Osteocyte (in vitro differentiated cells): ENCODE measurements around the gene CYTH3. TPM values are rescaled to one million over a fixed set of nuclear protein-coding genes. Genes with fewer than 3 reads are reported as not detected.
A peak's percentile ranks its signal among the peaks of the same experiment; 100 is the strongest.

Experiments
- DNase-seq: peaks from one replicate; pipeline ENCODE4 v3.0.0; 2021; ENCODE audit warnings: mixed read lengths; ENCODE audit not compliant: unreplicated experiment; ENCODE audit errors: extremely low spot score
- H3K27ac Mint-ChIP-seq: one replicate; pipeline ENCODE4 v1.8.0; 2021; ENCODE audit warnings: mild to moderate bottlenecking, mixed read lengths; ENCODE audit not compliant: unreplicated experiment
- H3K27me3 Mint-ChIP-seq: one replicate; pipeline ENCODE4 v1.8.0; 2021; ENCODE audit warnings: mixed read lengths; ENCODE audit not compliant: unreplicated experiment
- H3K36me3 Mint-ChIP-seq: one replicate; pipeline ENCODE4 v1.8.0; 2021; ENCODE audit warnings: mixed read lengths; ENCODE audit not compliant: unreplicated experiment
- H3K4me1 Mint-ChIP-seq: one replicate; pipeline ENCODE4 v1.8.0; 2021; ENCODE audit warnings: mixed read lengths; ENCODE audit not compliant: unreplicated experiment
- H3K4me3 Mint-ChIP-seq: one replicate; pipeline ENCODE4 v1.8.0; 2021; ENCODE audit warnings: mild to moderate bottlenecking, moderate library complexity, mixed read lengths; ENCODE audit not compliant: unreplicated experiment
- H3K9me3 Mint-ChIP-seq: one replicate; pipeline ENCODE4 v1.8.0; 2021; ENCODE audit warnings: mixed read lengths; ENCODE audit not compliant: unreplicated experiment
- total RNA-seq: library from RNA; stranded (reverse); gene quantifications from 2 replicates; pipeline ENCODE4 v1.2.1, GENCODE V29; 2021
- TF ChIP-seq, protein P1 (sequence below): fragments of 200-600 bp; sonication (generic); IDR thresholded peaks from 2 replicates; pipeline ENCODE4 v1.5.0; 2021; ENCODE audit warnings: antibody characterized with exemption, mild to moderate bottlenecking, moderate library complexity

CYTH3 gene
- total RNA-seq, 1 donor from 2014 or later: 63.9 TPM

DNA sequence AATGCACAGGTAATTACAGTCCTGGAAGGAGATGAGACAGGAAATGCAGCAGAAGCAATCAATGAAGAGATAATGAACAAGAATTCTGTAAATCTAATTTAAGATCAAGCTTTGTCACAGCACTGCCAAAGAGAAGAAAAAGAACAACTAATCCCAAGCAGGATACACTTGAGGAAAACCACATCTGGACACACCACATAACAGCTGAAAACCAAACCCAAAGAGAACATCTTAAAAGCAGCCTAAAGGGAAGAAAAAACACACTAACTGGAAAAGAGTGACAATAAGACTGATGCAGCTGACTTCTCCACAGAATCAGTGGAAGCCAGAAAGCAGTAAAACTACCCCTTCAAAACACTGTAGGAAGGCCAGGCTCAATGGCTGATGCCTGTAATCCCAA, 10.2 kb downstream of the CYTH3 start:
- TF ChIP-seq, protein P1, sequence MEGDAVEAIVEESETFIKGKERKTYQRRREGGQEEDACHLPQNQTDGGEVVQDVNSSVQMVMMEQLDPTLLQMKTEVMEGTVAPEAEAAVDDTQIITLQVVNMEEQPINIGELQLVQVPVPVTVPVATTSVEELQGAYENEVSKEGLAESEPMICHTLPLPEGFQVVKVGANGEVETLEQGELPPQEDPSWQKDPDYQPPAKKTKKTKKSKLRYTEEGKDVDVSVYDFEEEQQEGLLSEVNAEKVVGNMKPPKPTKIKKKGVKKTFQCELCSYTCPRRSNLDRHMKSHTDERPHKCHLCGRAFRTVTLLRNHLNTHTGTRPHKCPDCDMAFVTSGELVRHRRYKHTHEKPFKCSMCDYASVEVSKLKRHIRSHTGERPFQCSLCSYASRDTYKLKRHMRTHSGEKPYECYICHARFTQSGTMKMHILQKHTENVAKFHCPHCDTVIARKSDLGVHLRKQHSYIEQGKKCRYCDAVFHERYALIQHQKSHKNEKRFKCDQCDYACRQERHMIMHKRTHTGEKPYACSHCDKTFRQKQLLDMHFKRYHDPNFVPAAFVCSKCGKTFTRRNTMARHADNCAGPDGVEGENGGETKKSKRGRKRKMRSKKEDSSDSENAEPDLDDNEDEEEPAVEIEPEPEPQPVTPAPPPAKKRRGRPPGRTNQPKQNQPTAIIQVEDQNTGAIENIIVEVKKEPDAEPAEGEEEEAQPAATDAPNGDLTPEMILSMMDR: no peak
- H3K36me3 Mint-ChIP-seq: no peaks in the 10 kb centered on the region
- no peak for DNase-seq
- peak overlapping the region; percentile 93 for H3K27ac Mint-ChIP-seq
- H3K4me3 Mint-ChIP-seq: no peak overlapping the region
- H3K4me1 Mint-ChIP-seq: peaks cover 79% of the 10 kb centered on the region
- no peaks in the 10 kb centered on the region for H3K27me3 Mint-ChIP-seq
- no peaks in the 10 kb centered on the region for H3K9me3 Mint-ChIP-seq

- peaks cover 80% of the 10 kb centered on the region for H3K4me1 Mint-ChIP-seq
- no peaks in the 10 kb centered on the region for H3K27me3 Mint-ChIP-seq
- TF ChIP-seq, protein P1: no peak
- H3K36me3 Mint-ChIP-seq: no peaks in the 10 kb centered on the region
- no peak overlapping the region for H3K4me3 Mint-ChIP-seq
- no peak for DNase-seq
- H3K27ac Mint-ChIP-seq: peak overlapping the region; percentile 93
- H3K9me3 Mint-ChIP-seq: no peaks in the 10 kb centered on the region
Observed at GRCh38 chr7:6261699-6262098, 10.7 kb downstream of the CYTH3 start.

GRCh38 chr7:6260291-6261187, 11.9 kb downstream of the CYTH3 start:
- TF ChIP-seq, protein P1: no peak
- no peaks in the 10 kb centered on the region for H3K27me3 Mint-ChIP-seq
- peaks cover 83% of the 10 kb centered on the region for H3K4me1 Mint-ChIP-seq
- peak overlapping the region; percentile 93 for H3K27ac Mint-ChIP-seq
- no peaks in the 10 kb centered on the region for H3K9me3 Mint-ChIP-seq
- H3K36me3 Mint-ChIP-seq: no peaks in the 10 kb centered on the region
- no peak for DNase-seq
- peak overlapping the region; percentile 55 for H3K4me3 Mint-ChIP-seq

DNA sequence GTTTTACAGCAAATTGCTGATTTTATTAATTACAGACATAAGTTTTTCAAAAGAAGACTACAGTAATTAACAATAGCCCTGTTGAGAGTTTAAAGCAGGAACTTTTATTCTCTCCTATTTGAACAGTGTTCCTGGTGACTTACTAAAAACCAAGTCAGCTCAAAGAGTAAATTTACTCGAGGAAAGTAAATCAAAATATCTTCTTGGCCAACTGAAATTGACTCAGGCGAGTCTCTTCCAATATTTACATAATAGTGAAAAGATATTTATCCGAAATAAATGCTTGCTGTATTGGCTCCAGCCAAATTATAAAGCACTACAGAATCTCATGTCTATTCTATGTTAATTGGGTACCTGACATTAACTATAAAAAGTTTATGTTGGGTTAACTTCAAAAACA, 13.2 kb downstream of the CYTH3 start:
- H3K27me3 Mint-ChIP-seq: no peaks in the 10 kb centered on the region
- TF ChIP-seq, protein P1: no peak
- DNase-seq: no peak
- no peaks in the 10 kb centered on the region for H3K36me3 Mint-ChIP-seq
- H3K9me3 Mint-ChIP-seq: no peaks in the 10 kb centered on the region
- peaks cover 89% of the 10 kb centered on the region for H3K4me1 Mint-ChIP-seq
- H3K4me3 Mint-ChIP-seq: no peak overlapping the region
- H3K27ac Mint-ChIP-seq: peak overlapping the region; percentile 94

DNA sequence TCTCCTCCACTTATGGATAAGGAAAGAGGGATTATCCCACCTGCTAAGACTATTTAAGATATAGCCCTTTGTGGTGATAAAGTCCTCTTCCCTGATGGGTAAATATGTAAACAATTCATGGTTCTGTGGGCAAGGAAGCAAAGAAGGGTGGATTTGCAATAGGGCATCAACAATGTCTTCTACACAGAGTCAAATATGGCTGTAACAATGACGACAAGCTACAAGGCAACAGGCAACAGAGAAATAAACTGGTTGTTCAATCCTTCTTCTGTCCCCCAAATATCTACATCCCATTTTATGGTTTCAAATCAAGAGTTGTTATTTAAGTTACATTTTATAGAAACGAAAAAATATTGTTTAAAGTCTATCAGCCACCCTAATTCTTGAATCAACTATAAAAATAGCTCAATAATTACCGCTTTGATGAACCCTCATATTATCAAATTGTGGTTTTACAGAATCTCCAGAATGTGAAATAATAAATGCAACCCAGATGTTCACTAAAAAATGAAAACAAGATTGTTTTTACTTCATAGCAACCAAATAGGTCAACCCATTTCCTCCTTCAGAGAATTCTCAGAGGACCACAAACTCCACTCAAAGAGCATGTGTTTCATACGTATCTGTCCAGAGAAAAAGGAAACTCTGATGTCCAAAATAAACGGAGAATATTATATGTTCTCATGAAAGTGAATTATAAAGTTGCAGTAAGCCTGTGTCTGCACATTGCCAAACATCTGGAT, 13.8 kb downstream of the CYTH3 start:
- Mint-ChIP-seq H3K4me3 (peak overlapping the region; percentile 28), H3K27me3 (no peaks in the 10 kb centered on the region), H3K9me3 (no peaks in the 10 kb centered on the region), H3K27ac (peak overlapping the region; percentile 94), H3K36me3 (no peaks in the 10 kb centered on the region), H3K4me1 (peaks cover 93% of the 10 kb centered on the region)
- DNase-seq: no peak
- TF ChIP-seq, protein P1: no peak
